ENCODE measurements around the gene EEFSEC.

Gene EEFSEC

GRCh38 chr3:128402998-128403397 lies 249.7 kb downstream of the EEFSEC start:
- DNase-seq: peak in 2 of 3 experiments; percentile 58 to 79

DNA sequence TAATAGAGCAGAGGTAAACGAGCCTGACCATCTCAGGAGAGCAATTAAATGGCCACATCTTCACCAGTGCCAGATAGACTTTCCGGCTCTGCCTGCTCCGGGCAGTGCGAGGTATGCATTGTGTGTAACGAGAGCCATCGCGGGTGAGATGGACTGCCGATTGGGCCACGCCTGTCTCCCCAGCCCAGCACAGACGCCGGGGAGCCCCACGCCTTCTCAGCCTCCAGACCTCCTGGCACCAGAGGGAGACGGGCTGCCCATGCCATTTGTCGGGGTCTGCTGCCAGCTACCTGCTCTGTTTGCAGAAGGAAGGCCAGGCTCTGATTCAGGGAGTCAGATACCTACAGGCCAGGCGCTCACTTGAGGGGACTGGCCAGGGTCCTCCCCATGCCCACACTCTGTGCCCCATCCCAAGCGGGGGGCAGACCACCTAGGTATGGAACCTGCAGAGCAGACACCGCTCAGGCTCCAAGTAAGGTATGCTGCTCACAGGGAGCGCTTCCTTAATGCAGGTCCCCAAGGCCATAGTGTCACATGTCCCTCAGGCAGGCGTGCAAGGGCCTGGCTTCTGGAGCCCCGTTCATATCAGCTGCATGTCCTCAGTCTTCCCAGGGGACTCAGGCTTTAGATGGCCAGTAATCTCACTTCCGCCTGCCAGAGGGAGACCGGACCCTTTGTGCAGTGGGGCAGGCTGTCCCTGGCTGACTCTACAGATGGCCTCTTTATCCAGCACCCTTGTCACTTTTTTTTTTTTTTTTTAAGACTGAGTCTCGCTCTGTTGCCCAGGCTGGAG lies 251.2 kb downstream of the EEFSEC start:
- peak in 1 of 3 experiments; percentile 49 for DNase-seq

DNA sequence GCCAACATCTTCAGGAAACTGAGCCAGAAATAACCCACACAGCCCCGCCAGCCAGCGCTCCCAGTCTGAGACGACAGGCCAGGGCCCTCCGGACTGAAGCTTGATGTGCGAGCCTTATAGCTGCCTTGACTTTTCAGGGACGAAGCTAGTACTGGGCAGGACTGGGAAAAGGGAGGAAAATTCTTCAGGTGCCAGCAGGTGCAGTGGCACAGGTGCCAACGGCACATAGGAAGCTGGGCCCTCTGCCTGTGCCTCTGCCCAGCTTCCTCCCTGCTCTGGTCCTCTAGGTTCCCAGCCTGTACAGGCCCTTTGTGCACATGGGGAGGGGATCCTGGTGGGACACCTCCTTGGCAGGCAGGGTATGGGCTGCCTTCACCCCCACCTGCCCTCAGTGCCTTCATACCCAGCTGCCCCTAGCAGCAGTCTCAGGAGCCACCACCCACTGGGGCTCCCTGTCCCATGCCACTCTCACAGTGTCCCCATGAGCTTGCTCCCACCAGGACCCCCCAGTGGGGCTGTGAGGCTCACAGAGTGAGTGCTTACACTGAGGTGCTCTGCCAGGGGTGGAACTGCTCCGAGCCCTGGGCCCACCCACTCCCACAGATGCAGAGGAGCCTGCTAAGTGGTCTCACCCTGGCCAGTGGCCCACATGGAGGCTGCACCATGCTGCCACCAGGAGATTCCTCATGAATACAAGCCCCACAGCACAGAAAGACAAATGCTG lies 252.4 kb downstream of the EEFSEC start:
- DNase-seq: no peak

DNA sequence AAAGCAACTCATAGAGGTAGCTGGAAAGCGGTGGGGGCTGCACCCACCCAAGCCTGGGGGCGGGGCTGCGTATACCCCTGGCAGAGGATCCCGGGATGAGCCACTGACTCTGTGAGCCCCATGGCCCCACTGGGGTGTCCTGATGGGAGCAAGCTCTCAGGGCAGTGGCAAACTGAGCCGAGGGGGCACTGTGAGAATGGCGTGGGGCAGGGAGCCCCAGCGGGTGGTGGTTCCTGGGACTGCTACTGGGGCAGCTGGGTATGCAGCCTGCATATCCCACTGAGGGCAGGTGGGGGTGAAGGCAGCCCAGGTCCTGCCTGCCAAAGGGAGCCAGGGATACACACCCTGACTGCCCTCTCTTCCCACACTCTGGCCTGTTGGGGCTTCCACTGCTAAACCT lies 254.0 kb downstream of the EEFSEC start:
- DNase-seq: no peak

GRCh38 chr3:128408012-128408692 lies 254.9 kb downstream of the EEFSEC start:
- DNase-seq: no peak

- DNase-seq: no peak
Measured at GRCh38 chr3:128408693-128409623, 255.7 kb downstream of the EEFSEC start.

DNA sequence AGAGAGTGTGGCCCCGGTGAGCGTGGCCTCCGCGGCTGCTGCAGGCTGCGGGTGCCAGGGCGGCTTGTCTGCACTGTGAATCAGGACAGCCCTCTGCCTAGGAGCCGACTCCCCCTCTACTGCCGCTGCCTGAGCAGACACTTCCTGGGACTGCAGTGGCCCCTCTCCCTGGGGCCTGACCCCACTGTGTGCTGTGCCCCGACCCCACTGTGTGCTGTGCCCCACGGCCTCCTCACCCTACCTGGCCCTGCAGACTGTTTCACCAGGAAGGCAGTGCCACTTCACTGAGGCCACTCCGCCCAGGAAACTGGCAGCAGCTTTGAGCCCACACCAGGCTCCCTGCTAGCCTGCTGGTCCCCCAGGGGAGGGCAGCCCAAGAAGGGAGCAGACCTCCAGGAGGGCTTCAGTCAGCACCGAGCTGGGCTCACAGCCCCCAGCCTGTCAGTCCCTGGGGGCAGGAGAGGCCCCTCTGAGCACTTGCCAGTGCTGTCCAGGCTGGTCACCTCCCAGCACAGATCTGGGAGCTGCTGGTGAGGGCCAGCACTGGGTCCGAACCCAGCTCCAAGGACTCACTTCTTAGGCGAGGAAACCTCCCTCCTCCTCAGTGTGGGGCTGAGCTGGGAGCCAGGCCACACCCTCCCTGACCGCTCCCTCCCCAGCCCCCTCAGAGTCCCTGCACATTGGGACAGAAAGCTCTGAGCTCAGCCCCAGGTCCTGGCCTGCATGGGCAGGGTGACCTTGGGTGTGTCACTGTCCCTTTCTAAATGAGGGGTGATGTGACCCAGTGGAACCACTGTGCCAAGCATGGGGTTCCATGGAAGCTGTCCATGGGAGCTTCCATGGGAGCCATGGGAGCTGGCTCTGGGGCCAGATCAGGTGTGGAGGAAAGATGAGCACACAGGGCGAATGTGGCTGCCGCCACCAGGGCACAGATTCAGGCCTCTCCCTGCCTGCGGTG lies 256.6 kb downstream of the EEFSEC start:
- no peak for DNase-seq

- DNase-seq: no peak
Measured at GRCh38 chr3:128410669-128411573, 257.6 kb downstream of the EEFSEC start.

DNA sequence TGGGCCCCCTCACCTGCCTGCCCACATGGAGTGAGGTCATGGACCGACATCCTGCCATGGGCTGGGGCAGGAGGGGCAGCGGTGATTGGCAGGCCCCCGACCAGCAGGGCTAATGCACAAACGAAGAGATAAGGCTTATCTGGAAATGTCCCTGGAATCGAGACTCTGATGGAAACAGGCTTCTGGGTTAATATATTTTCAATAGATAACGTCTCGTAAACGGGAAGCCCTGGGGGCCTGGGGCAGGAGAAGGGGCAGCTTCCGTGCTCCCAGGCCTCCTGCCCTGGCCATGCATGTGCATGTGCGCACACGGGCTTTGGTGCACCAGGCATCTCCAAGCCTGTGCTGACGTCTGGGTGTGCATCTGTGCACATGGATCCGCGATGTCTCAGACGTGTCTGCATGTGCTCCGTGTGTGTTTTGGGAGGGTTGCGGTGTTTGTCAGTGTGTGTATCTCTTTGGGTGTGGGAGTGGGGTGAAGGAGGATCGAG lies 258.3 kb downstream of the EEFSEC start:
- no peak for DNase-seq

- DNase-seq: no peak
Measured at GRCh38 chr3:128412180-128413002, 259.1 kb downstream of the EEFSEC start.

- no peak for DNase-seq
Measured at GRCh38 chr3:128413003-128413370, 259.7 kb downstream of the EEFSEC start.

GRCh38 chr3:128413413-128414205 lies 260.3 kb downstream of the EEFSEC start:
- DNase-seq: no peak

DNA sequence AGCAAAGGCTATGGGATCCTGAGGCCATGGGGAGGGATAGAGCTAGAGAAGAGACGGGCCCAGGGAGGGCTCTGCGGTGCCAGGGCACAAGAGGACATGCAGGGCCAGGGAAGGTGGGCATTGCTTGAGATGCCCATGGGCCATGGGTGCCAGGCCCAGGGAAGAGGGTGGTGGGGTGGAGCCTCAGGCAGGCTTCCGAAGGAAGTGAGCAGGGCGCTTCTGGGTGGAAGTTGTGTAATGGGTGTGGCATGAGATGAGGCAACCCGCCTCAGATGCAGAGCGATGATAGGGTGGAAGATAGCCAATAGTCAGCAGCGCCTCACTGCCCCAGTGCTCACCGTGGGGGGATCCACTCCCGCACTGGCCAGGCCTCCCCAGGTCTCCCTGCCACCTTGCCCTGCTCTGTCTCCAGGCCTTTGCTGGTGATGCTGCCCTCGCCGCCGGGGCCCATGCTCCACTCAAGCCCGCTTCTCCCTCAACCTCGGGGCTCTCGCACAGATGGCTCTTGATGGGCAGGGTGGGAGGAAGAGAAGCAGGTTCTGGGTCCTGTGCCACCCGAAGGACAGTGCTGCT lies 262.0 kb downstream of the EEFSEC start:
- DNase-seq: no peak

DNA sequence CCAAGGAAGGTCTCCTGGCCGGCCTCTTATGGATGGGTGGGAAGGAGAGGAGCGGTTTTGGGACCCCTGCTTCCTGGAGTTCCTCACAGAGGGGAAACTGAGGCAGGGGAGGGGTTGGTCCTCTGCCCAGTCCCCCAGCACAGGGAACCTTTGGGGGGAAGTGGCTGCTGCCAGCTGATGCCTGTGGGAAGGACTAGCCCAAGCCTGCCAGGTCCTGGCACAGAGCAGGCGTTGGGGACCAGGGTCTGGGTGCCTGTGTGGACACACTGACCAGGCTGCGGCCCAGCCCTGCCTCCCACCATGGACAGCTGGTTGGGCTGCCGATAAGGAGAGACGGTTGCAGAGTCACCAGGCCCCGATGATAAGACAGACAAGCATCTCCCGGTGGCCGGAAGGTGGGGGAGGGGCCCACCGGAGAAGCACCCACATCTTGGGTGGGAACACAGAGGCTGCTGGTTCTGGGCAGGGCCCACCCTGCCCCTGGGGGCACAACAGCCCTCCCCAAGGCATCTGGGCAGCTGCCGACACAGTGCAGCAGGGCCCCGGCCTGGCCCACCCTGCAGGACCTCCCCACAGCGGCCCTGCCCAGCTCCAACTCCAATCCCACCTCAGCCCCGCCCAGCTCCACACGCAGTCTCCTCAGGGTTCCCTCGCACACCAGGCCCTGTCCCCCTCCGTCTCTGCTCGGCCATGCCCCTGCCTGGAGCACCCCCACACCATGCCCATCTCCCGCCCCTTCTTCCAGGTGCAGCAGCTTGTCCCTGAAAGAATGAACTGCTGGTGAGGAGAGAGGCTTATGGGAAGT lies 262.7 kb downstream of the EEFSEC start:
- DNase-seq: no peak

- no peak for DNase-seq
Measured at GRCh38 chr3:128416578-128417211, 263.4 kb downstream of the EEFSEC start.

- DNase-seq: no peak
Measured at GRCh38 chr3:128418900-128419299, 265.6 kb downstream of the EEFSEC start.

GRCh38 chr3:128419311-128419710 lies 266.0 kb downstream of the EEFSEC start:
- no peak for DNase-seq

All from NCI-H1417 (cell line).